HepG2 (cell line): ENCODE measurements around the gene C1QTNF12. TPM values are rescaled to one million over a fixed set of nuclear protein-coding genes. Genes with fewer than 3 reads are reported as not detected.

ENCODE experiments used
- ADNP ChIP-seq: sonication (generic); formaldehyde crosslinking; IDR thresholded peaks from 2 replicates; pipeline ENCODE4 v1.4.0; 2020; ENCODE audit warnings: missing genetic modification reagents
- BHLHE40 ChIP-seq: IDR thresholded peaks from 2 replicates; pipeline ENCODE4 v1.6.1; 2011; ENCODE audit warnings: low read length, improper control_type of control experiment
- CHD2 ChIP-seq: IDR thresholded peaks from 2 replicates; pipeline ENCODE4 v1.6.1; 2011; ENCODE audit warnings: low read depth, low read length, improper control_type of control experiment
- ELK4 ChIP-seq: sonication (generic); formaldehyde crosslinking; IDR thresholded peaks from 2 replicates; pipeline ENCODE4 v1.9.0; 2021; ENCODE audit warnings: missing genetic modification reagents, borderline replicate concordance
- FUBP1 ChIP-seq: sonication (generic); formaldehyde crosslinking; IDR thresholded peaks from 2 replicates; pipeline ENCODE4 v1.5.1; 2020; ENCODE audit warnings: missing genetic modification reagents, mild to moderate bottlenecking, borderline replicate concordance
- HNF1B ChIP-seq: sonication (generic); formaldehyde crosslinking; IDR thresholded peaks from 2 replicates; pipeline ENCODE4 v1.5.1; 2020; ENCODE audit warnings: mild to moderate bottlenecking, moderate library complexity, missing genetic modification reagents
- HNRNPH1 ChIP-seq: fragments of 200-400 bp; formaldehyde crosslinking; optimal IDR thresholded peaks from 2 replicates; pipeline ENCODE3; 2017; ENCODE audit warnings: mild to moderate bottlenecking, low read depth, low read length
- IKZF1 ChIP-seq: fragments of 450-650 bp; IDR thresholded peaks from 2 replicates; pipeline ENCODE4 v1.7.1; 2016
- ISL2 ChIP-seq: sonication (generic); formaldehyde crosslinking; IDR thresholded peaks from 2 replicates; pipeline ENCODE4 v1.5.0; 2020; ENCODE audit warnings: missing genetic modification reagents
- KAT7 ChIP-seq: IDR thresholded peaks from 2 replicates; pipeline ENCODE4 v1.6.1; 2018; ENCODE audit warnings: borderline replicate concordance, missing compliant biosample characterization
- MAZ ChIP-seq, 2 experiments: sonication (generic) in 1 of 2; formaldehyde crosslinking in 1 of 2; IDR thresholded peaks; 2 replicates each; pipeline versions ENCODE4 v1.5.0 to v1.6.1; 2012 to 2020; ENCODE audit warnings: low read depth in 2 of 2, mild to moderate bottlenecking in 2 of 2, borderline replicate concordance in 1 of 2, improper control_type of control experiment in 1 of 2, low read length in 1 of 2, missing genetic modification reagents in 1 of 2, moderate library complexity in 1 of 2
- SMAD9 ChIP-seq: sonication (generic); formaldehyde crosslinking; IDR thresholded peaks from 2 replicates; pipeline ENCODE4 v1.5.1; 2020; ENCODE audit warnings: mild to moderate bottlenecking, missing genetic modification reagents
- SP2 ChIP-seq: sonication (generic); formaldehyde crosslinking; IDR thresholded peaks from 2 replicates; pipeline ENCODE4 v1.5.1; 2020; ENCODE audit warnings: mild to moderate bottlenecking, missing genetic modification reagents
- TFDP2 ChIP-seq: sonication (generic); formaldehyde crosslinking; IDR thresholded peaks from 2 replicates; pipeline ENCODE4 v1.4.0; 2020; ENCODE audit warnings: missing genetic modification reagents
- TP53 ChIP-seq: sonication (generic); formaldehyde crosslinking; conservative IDR thresholded peaks from 2 replicates; pipeline ENCODE4 v1.4.0; 2020; ENCODE audit warnings: missing genetic modification reagents
- ZBTB38 ChIP-seq: sonication (generic); formaldehyde crosslinking; IDR thresholded peaks from 2 replicates; pipeline ENCODE4 v1.5.1; 2020; ENCODE audit warnings: mild to moderate bottlenecking, missing genetic modification reagents
- ZMYM2 ChIP-seq: sonication (generic); formaldehyde crosslinking; IDR thresholded peaks from 2 replicates; pipeline ENCODE4 v1.8.0; 2022; ENCODE audit warnings: mild to moderate bottlenecking, missing genetic modification reagents
- ZNF160 ChIP-seq: sonication (generic); formaldehyde crosslinking; IDR thresholded peaks from 2 replicates; pipeline ENCODE4 v1.8.0; 2022; ENCODE audit warnings: mild to moderate bottlenecking, inconsistent platforms, missing genetic modification reagents
- ZNF276 ChIP-seq: sonication (generic); formaldehyde crosslinking; IDR thresholded peaks from 2 replicates; pipeline ENCODE4 v1.4.0; 2020; ENCODE audit warnings: mild to moderate bottlenecking, low read depth, missing genetic modification reagents
- ZNF747 ChIP-seq: sonication (generic); formaldehyde crosslinking; IDR thresholded peaks from 2 replicates; pipeline ENCODE4 v1.8.1; 2023; ENCODE audit warnings: missing genetic modification reagents, mild to moderate bottlenecking, borderline replicate concordance
- ZNF775 ChIP-seq: sonication (generic); formaldehyde crosslinking; IDR thresholded peaks from 2 replicates; pipeline ENCODE4 v1.4.0; 2020; ENCODE audit warnings: missing genetic modification reagents, mild to moderate bottlenecking, moderate library complexity, borderline replicate concordance
- ZNF891 ChIP-seq: sonication (generic); formaldehyde crosslinking; IDR thresholded peaks from 2 replicates; pipeline ENCODE4 v1.5.0; 2020; ENCODE audit warnings: mild to moderate bottlenecking, missing genetic modification reagents
- polyA plus RNA-seq, 8 experiments: library from polyadenylated mRNA; depleted of rRNA in 3 of 8; stranded (reverse) in 7 of 8; unstranded in 1 of 8; fragments of >200 nt; fragmentation: Illumina TruSeq in 4 of 8; extraction: Trizol in 4 of 8; gene quantifications; 2 replicates each; pipeline versions ENCODE4 v1.2.1 to v1.2.3, GENCODE V29; 2011 to 2016; ENCODE audit warnings: low read depth in 4 of 8, missing spikeins in 1 of 8, mixed read lengths in 1 of 8; ENCODE audit not compliant: insufficient read depth in 1 of 8
- total RNA-seq, 5 experiments: library from RNA; depleted of rRNA; stranded (reverse); fragments of >200 nt; fragmentation: Illumina TruSeq; extraction: Trizol; gene quantifications; 2 replicates each; pipeline ENCODE4 v1.2.3, GENCODE V29; 2016; ENCODE audit warnings: low read depth in 1 of 5

The C1QTNF12 gene
- total and polyA plus RNA-seq, 2 of the 13 experiments (the other 11 are each of a cell fraction or from before 2014, with no cell fraction given): 0.18 to 0.64 TPM

- TF ChIP-seq ZNF276 (no peak), CHD2 (no peak), SP2 (CRISPR knock-in tag) (no peak), HNF1B (no peak), MAZ (IDR thresholded peaks at IDR 0.05; ENCODE audit: borderline replicate concordance, low read depth, low read length) (no peak), MAZ (CRISPR knock-in tag; IDR thresholded peaks at IDR 0.05; ENCODE audit: low read depth) (no peak), SMAD9 (CRISPR knock-in tag) (peak; percentile 34; the same call in 1 of the 2 replicates), ZBTB38 (CRISPR knock-in tag) (no peak), ZNF160 (CRISPR knock-in tag) (no peak), ZNF775 (CRISPR knock-in tag) (peak; percentile 79; the same call in 1 of the 2 replicates), ADNP (0 out of 2 replicates have a peak, but pooled peaks have one; percentile 10), ELK4 (CRISPR knock-in tag) (no peak), TP53 (CRISPR knock-in tag) (0 out of 2 replicates have a peak, but pooled peaks have one; percentile 31), ZNF891 (CRISPR knock-in tag) (no peak), ZMYM2 (no peak), TFDP2 (no peak), BHLHE40 (no peak), ZNF747 (CRISPR knock-in tag) (no peak), IKZF1 (no peak), KAT7 (CRISPR knock-in tag) (no peak), FUBP1 (CRISPR knock-in tag) (no peak), ISL2 (peak; percentile 33; the same call in 1 of the 2 replicates), HNRNPH1 (no peak)
Measured at GRCh38 chr1:1230656-1231399, 15.7 kb downstream of the C1QTNF12 start (continued).
